ENCODE data around the gene SEPTIN11.

SEPTIN11 gene

GRCh38 chr4:76987153-76987591 is 37.6 kb downstream of the SEPTIN11 start:
- no peak overlapping the region for H3K4me3 ChIP-seq (ENCODE audit: low read depth, low read length, poor library complexity, severe bottlenecking)

GRCh38 chr4:76987685-76988084 is 38.1 kb downstream of the SEPTIN11 start:
- H4K20me1 ChIP-seq (ENCODE audit: insufficient read depth, low read length) = no peaks in the 10 kb centered on the region
- H3F3A ChIP-seq (ENCODE audit: insufficient read depth, low read length) = no peaks in the 10 kb centered on the region
- no peaks in the 10 kb centered on the region for H3K4me1 ChIP-seq (ENCODE audit: insufficient read depth, low read length, severe bottlenecking)
- H3K9me3 ChIP-seq (ENCODE audit: low read length) = no peaks in the 10 kb centered on the region
- no peak overlapping the region for H3K4me2 ChIP-seq (ENCODE audit: low read length)
- H3K4me3 ChIP-seq (ENCODE audit: low read depth, low read length, poor library complexity, severe bottlenecking) = no peak overlapping the region
- no peak overlapping the region for H2AFZ ChIP-seq (ENCODE audit: low read length)
- no peak overlapping the region for H3K27ac ChIP-seq (ENCODE audit: low read depth, low read length, poor library complexity, severe bottlenecking)
- H3K79me2 ChIP-seq (ENCODE audit: insufficient read depth, low read length) = no peaks in the 10 kb centered on the region
- no peak for TF ChIP-seq CTCF (IDR thresholded peaks at IDR 0.05; ENCODE audit: low read length)
- no peak for TF ChIP-seq EZH2 (IDR thresholded peaks at IDR 0.05; ENCODE audit: borderline replicate concordance, low read length)
- no peaks in the 10 kb centered on the region for H3K9me2 ChIP-seq (ENCODE audit: low read depth, low read length)
- no peaks in the 10 kb centered on the region for H3K36me3 ChIP-seq (ENCODE audit: insufficient read depth, low read length)
- H3K9ac ChIP-seq (ENCODE audit: low read length) = no peak overlapping the region
- no peaks in the 10 kb centered on the region for H3K27me3 ChIP-seq (ENCODE audit: insufficient read depth, low read length)

More at GRCh38 chr4:76987153-76987591, 37.6 kb downstream of the SEPTIN11 start:
- Histone ChIP-seq H3K9ac (ENCODE audit: low read length) (no peak overlapping the region), H3K9me3 (ENCODE audit: low read length) (no peaks in the 10 kb centered on the region), H3K4me2 (ENCODE audit: low read length) (no peak overlapping the region), H3K27me3 (ENCODE audit: insufficient read depth, low read length) (no peaks in the 10 kb centered on the region), H3K79me2 (ENCODE audit: insufficient read depth, low read length) (no peaks in the 10 kb centered on the region), H3K9me2 (ENCODE audit: low read depth, low read length) (no peaks in the 10 kb centered on the region), H3K4me1 (ENCODE audit: insufficient read depth, low read length, severe bottlenecking) (no peaks in the 10 kb centered on the region), H2AFZ (ENCODE audit: low read length) (no peak overlapping the region), H3K27ac (ENCODE audit: low read depth, low read length, poor library complexity, severe bottlenecking) (no peak overlapping the region), H3F3A (ENCODE audit: insufficient read depth, low read length) (no peaks in the 10 kb centered on the region), H4K20me1 (ENCODE audit: insufficient read depth, low read length) (no peaks in the 10 kb centered on the region), H3K36me3 (ENCODE audit: insufficient read depth, low read length) (no peaks in the 10 kb centered on the region)
- TF ChIP-seq EZH2 (IDR thresholded peaks at IDR 0.05; ENCODE audit: borderline replicate concordance, low read length) (no peak), CTCF (IDR thresholded peaks at IDR 0.05; ENCODE audit: low read length) (no peak)

GRCh38 chr4:76989391-76990061 is 40.0 kb downstream of the SEPTIN11 start:
- no peak overlapping the region for H2AFZ ChIP-seq (ENCODE audit: low read length)
- no peak overlapping the region for H3K27ac ChIP-seq (ENCODE audit: low read depth, low read length, poor library complexity, severe bottlenecking)
- no peak overlapping the region for H3K9ac ChIP-seq (ENCODE audit: low read length)
- H3K4me2 ChIP-seq (ENCODE audit: low read length) = no peak overlapping the region
- no peaks in the 10 kb centered on the region for H3K9me3 ChIP-seq (ENCODE audit: low read length)
- H3F3A ChIP-seq (ENCODE audit: insufficient read depth, low read length) = no peaks in the 10 kb centered on the region
- TF ChIP-seq CTCF (IDR thresholded peaks at IDR 0.05; ENCODE audit: low read length) = no peak
- TF ChIP-seq EZH2 (IDR thresholded peaks at IDR 0.05; ENCODE audit: borderline replicate concordance, low read length) = no peak
- H3K27me3 ChIP-seq (ENCODE audit: insufficient read depth, low read length) = no peaks in the 10 kb centered on the region
- no peaks in the 10 kb centered on the region for H3K79me2 ChIP-seq (ENCODE audit: insufficient read depth, low read length)
- no peaks in the 10 kb centered on the region for H4K20me1 ChIP-seq (ENCODE audit: insufficient read depth, low read length)
- H3K4me3 ChIP-seq (ENCODE audit: low read depth, low read length, poor library complexity, severe bottlenecking) = no peak overlapping the region
- peaks cover 10% of the 10 kb centered on the region for H3K4me1 ChIP-seq (ENCODE audit: insufficient read depth, low read length, severe bottlenecking)
- H3K9me2 ChIP-seq (ENCODE audit: low read depth, low read length) = no peaks in the 10 kb centered on the region
- H3K36me3 ChIP-seq (ENCODE audit: insufficient read depth, low read length) = no peaks in the 10 kb centered on the region

Measured in OCI-LY1 (cell line).